NCI-H1694 treated with DMSO at 0.1 percent for 48 hours (cell line): ENCODE data around the gene CNOT1.
A peak's percentile ranks its signal among the peaks of the same experiment; 100 is the strongest.
"Not testable (repeated sequence)": the region's sequence is repeated elsewhere in the genome, so short reads cannot be mapped to it uniquely, and the experiment has no call there.

Source experiments
- DNase-seq: peaks from one replicate; lab custom pipeline; 2025; lab: John Stamatoyannopoulos, UW

Gene CNOT1

DNA sequence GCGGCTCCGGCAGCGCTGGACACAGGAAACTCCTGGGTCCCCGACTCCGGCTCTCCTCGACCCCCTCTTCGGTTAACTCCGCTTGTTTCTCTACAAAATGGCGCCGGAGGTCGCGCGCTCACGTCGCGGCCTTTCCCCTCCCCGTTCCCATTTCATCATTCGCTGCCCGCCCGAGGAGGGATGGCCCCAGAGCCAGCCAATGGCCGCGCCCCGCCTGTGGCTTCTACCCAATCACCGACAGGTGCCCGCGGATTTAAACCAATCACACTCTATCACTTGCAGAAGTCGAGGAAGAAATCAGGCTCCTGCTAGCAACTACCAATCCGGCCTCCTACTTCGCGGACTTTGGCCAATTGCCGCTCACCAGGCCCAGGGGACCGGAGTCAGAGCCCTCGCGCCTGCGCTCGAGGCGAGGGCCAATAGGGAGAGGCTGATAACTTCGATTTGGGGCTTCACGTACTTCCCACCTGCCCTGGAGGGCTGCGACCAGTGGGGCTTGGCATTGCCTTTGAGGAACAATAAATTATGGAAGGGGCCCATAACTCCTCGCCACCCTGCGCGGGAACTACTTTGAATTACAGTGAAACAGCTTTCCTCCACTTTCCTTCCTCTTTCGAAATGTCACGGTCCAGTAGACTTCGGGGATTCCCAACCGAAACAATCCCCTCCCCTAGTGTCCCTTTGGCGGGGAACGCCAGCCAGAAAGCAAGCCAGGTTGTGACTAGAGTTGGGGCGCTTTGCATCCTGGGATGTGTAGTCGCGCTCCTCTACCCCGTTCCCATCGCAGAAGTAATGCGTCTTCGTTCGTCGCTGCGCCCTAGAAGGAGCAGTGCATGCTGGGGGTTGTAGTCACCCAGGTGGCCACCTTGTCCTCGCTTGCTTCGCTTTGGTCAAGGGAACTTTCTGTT lies at the start of gene CNOT1:
CNOT1 (minus strand) TSS at position 94 of the 908 bp plus-strand sequence. CDS start 30,489 bp downstream, outside the sequence.
- peak; percentile 98 for DNase-seq

DNA sequence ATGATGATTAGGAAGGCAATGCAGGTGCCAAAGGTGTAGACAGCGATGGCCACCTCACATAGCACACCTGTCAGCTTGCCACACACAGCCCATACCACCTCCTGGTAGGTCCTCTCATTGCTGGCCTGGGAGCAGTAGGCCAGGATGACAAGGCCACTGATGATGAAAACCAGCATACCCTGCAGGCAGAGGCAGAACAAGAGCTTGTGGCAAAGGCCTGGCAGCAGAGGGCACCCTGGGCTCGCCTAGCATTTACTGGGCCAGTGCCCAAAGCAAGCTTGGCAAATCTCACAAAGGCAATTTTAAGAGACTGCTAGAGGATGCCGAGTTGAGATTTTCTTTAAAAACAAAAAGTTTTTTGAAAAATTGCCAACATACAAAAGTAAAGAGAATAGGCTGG lies 49.1 kb upstream of the CNOT1 start:
- no peak for DNase-seq

DNA sequence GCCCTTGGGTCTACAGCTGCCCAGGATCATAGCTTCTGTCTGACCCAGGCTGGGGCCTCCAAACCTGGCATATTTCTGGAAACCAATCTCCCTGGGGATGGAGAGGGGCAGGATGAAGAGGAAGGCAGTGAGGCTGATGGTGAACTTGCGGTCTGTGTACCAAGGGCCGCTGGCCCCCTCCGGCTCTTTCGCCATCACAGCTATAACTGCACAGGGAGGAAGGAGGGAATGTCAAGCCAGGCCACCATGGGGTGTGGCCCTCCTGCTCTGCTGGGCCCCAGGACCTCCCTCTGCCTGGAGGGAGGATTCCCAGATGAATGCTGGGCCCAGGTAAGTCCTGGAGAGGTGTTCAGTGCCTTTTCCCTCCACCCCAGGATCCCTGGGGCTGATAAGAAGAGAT lies 48.6 kb upstream of the CNOT1 start:
- no peak for DNase-seq

DNA sequence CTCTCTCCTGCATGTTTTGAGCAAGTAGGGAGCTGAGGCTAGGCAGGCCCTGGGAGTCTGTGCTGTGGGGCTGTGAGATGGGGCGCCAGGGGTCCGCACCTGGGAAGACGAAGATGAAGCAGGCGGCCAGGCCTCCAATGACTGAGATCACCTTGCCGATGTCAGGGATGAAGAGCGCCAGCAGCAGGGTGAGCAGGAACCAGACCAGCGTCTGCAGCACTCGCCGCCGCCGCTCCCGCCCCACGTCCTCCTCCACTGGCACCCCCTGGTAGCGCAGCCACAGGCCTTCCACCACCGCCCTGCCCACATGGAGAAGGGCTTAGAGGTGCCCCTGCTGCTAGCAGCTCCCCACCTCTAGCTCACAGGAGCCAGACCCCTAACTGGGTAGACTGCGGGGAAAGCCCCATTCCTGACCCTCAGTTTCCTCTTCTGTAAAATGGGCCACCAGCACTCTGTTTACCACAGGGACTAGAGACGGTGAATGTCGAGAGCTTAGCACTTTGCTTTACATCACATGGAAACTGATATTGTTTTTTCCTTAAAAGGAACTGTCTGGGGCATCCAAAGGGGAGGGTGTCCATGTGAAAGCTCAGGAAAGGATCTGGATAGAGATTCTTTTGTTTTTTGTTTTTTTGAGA lies 41.4 kb upstream of the CNOT1 start:
- no peak for DNase-seq

DNA sequence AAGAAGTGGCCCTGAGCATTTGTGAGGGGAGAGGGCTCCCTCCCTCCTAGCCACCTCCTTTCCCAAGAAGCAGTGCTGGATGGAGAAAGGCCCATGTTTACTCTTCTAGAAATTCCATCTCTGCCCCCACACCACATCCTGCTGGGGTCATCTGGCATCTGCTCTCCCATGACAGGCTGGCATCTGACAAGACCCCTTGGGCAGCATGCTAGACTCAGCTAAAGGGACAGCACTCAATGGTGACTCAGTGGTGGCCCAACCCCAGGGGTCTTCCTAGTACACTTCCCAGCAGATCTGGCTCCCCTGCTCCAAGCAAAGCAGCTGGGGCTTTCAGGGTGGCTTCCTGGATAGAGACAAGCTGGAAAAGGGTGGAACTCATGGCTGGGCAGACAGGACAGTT lies 40.6 kb upstream of the CNOT1 start:
- DNase-seq = no peak

DNA sequence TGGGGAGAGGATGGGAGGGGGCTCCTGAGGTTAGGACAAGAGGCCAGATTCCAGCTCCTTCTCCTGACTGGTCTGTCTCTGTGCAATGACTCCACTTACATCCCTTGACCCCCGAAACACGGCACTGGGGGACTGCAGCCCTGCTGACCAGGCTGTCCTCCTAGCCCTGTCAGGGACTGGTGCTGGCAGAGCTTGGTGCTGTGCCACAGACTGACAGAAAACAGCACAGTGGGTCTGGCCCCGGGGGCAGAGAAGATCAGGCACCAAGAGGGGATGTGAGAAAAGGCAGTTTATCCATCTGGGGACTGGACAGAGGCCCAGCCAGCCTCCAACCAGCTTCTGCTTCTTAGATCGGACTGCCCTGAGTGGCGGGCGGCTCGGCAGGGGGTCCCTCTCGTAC lies 35.6 kb upstream of the CNOT1 start:
- no peak for DNase-seq

DNA sequence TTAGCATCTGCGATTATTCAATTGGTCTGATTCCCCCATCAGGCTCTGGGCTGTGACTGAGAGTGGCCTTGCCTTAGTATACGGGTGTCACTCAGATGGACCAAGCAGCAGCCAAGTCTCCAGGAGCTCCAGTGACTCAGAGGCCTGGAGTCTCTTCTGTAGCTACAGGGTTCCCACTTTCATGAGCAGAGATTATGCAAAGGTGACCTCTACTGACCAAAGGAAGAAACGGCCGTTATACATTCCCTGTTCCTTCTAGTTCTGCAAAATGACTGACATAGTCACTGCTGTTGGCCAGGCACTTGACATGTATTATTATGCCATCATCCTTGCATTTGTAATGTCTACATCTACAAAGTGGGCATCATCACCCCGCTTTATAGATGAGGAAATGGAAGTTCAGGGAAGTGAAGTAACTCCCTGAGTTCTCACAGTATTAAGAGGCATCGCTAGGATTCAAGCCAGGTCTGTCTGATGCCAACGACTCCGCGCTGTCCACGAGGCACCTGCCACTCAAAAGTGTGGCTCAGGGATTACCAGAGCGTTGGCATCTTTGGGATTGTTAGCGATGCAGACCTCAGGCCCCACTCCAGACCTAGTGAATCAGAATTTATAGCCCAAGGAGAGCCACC lies 31.7 kb upstream of the CNOT1 start:
- peak; percentile 36 for DNase-seq

DNA sequence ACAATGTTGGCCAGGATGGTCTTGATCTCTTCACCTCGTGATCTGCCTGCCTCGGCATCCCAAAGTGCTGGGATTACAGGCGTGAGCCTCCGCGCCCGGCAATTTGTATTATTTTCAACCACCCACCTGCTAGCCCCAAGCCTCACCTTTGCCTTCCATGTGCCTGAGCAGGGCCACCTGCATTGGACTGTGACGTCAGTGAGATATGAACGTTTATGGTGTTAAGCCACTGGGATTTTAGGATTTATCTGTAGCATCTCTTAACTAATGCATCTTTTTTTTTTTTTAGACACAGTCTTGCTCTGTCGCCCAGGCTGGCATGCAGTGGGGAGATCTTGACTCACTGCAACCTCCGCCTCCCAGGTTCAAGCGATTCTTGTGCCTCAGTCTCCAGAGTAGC lies 30.3 kb upstream of the CNOT1 start:
- not testable (repeated sequence) for DNase-seq

DNA sequence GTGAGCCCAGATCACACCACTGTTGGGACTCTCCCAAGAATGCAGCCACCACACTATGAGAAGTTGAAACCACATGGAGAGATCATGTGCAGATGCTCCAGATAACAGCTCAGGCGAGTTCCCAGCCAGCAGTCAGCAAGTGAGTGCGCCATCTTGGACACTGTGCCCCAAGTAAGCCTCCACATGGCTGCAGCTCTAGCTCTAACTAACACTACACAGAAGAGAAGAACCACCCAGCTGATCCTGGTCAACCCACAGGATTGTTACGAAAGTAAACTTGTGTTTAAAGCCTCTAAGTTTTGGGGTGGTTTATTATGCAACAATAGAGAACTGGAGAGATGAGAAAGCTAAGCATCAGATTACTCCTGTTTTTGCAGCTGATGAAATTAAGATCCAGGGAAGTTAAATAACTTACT lies 29.2 kb upstream of the CNOT1 start:
- DNase-seq = peak; percentile 3

DNA sequence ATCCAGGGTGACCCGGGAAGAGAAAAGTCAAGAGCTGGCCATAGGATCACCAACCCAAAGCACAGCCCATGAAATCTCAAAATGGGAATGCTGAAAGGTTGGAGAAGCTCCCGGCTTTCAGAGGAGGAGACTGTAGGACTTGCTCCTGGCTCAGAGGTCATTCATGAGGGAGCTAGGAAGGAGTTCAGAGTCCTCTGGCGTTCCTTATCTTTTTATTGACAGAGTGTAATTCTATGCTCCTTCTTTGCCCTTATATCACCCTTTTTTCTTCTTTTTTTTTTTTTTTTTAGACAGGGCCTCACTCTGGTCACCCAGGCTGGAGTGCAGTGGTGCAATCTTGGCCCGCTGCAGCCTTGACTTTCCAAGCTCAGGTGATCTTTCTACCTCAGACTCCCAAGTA lies 27.3 kb upstream of the CNOT1 start:
- no peak for DNase-seq

DNA sequence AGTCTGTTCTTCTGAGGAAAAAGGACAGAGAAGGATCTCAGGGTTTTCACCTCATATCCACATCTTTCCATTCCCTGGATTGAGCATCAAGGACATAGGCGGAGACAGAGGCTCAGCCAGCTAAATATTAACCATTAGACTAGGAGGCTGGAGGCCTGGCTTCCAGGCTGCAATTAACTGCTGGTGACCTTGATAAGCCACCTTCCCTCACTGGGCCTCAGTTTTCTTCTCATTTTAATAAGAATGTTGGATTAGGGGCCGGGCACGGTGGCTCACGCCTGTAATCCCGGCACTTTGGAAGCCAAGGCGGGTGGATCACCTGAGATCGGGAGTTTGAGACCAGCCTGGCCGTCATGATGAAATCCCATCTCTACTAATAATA lies 25.6 kb upstream of the CNOT1 start:
- no peak for DNase-seq

DNA sequence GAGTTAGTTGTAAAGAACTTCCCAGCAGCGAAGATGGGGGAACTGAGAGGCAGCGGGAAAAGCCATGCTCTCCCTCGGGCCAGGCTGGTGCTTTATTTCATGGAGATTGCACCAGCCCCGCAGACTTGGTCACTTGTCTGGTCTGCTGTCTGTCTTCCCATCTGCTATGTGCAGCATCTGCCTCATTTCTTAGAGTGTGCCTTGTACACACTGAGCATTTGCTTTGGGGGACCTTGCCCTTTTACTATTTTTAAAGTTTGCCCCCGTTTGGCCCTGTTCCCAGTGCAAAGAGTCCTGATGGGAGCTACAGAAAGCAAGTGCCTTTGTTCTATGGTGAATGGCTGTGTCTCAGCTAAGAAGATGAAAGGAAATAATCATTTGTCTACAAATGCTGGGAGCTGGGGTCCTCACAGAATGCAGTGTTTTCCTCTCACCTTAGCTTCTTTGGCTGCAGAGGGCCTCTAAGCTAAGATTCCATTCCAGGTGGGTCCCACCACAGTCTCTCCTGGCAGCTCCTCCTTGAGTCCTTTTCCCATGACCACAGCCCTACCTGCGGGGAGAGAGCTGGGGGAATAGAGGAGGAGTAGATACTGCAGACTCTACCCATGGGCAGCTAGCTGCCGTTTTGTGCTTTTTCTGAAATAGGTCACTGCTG lies 25.1 kb upstream of the CNOT1 start:
- DNase-seq = no peak

DNA sequence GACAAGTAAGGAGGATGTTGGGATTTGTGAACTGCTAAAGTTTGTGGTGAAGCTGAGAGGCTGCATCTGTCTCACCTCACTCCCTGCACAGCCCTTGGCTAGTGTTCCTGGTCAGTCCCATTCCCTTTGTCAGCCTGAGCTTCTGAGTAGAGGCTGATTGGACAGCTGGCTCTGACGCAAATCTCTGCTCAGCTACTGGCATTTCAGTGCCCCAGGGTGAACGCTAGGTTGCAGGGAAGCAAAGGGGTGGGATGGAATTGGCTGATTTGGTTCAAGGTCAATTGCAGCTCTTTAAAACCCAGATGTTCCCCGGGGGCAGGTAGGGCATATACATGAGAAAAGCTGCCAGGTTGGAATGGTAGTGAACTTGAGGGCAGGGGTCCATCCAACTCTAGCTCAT lies 23.1 kb upstream of the CNOT1 start:
- DNase-seq = no peak

DNA sequence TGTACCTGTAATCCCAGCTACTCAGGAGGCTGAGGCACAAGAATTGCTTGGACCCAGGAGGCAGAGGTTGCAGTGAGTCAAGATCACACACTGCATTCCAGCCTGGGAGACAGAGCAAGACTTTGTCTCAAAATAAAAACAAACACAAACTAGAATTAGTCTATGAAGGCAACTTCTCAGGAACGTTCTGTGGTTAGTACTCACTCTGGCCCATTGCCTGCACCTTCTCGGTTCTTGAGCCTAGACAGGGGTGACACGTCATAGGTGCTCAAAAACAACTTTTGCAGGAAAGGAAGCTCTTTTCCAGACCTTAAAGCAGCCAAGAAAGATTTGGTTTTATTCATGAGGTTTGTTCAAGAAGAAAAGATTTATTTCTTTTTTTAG lies 22.3 kb upstream of the CNOT1 start:
- DNase-seq = no peak

DNA sequence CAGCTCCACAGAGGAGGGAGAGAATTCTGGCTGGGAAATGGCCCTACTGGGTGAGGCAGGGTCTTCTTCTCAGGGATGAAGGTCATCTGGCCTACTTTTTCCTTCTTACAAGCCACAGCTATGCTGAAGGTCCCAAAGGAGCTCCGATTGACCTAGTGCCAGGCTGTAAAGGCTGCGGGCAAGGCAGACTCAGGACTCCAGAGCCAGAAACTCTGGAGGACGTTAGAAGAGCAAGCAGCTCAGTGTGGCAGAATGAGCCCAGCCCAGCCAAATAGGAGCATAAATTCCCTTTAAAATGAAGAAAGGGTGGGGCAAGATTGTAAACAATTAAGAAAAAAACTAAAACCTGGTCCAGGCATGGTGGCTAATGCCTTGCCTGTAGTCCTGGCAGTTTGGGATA lies 20.1 kb upstream of the CNOT1 start:
- DNase-seq = no peak

DNA sequence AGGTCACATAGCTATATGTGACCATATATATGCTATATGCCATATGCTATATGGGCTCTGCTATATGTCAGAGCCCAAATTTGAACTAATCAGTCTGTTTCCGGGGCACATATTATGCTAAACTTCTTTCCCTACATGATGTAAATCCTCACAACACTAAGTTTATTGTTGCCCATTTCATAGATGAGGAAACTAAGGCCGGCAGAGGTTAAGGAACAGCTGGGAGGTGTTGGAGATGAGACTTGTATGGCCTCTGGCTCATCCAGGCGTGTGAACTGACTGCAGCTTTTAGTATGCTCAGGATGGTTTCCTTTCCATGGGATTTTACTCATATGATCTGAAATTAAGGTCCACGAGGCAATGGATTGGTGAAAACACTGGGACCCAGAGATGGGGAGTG lies 17.5 kb upstream of the CNOT1 start:
- DNase-seq = no peak

DNA sequence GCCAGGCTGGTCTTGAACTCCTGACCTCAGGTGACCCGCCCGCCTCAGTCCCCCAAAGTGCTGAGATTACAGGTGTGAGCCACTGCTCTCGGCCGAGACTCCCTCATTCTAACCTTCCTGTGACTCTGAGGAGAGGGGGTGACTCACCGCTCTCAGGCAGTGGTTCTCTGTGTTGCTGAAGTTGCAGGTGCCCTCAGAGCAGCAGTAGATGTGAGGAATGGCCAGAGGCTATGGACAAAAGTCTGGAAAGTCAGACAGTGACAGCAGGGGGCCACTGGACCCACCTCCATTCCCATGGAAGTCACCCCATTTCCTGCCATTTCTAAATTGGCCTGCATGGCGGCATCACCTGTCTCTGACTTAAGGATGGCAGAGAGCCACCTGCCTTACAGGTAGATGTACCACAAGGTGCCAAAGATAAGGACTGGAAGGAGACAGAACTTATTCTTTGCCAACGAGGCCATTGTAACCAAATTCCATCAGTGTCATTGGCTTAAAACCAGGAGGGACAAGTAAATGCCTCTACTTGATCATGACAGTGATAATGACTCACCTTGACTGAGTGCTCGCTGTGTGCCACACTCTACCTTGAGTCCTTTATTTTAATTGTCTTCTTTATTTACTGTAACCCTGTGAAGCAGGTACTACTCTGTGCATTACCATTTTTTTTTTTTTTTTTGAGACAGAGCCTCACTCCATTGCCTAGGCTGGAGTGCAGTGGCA lies 15.3 kb upstream of the CNOT1 start:
- DNase-seq = no peak

DNA sequence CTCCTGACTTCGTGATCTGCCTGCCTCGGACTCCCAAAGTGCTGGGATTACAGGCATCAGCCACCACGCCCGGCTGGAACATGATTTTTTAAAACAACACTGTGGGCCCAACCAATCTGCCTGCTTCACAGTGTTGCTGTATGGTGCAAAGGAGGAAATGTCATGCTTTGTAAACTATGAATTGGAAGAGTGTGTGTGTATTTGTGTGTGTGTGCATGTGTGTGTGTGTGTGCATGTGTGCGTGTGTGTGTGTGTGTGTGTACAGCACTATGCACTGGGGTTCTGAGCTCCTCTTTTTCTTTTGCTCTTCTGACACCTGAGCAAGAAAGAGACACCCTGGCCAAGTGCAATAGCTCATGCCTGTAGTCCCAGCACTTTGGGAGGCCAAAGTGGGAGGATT lies 14.5 kb upstream of the CNOT1 start:
- DNase-seq = no peak

DNA sequence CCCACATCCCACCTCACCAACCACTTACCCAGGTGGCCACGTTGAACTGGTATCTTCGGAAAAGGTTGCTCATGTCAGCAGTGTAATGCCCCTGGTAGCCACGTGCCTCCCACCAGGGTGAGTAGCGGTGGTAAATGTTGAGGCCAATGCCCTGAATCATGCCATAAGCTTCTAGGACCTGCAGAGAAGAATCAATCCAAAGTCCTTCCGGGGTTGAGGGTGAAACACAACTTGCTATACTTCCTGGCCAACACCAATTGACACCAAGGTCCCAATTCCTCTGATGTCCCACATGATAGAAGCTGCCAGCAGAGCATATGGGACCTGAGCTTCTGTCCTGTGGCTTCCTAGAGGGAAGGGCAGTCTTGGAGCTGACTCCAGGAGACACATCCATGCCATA lies 11.3 kb upstream of the CNOT1 start:
- DNase-seq = no peak

DNA sequence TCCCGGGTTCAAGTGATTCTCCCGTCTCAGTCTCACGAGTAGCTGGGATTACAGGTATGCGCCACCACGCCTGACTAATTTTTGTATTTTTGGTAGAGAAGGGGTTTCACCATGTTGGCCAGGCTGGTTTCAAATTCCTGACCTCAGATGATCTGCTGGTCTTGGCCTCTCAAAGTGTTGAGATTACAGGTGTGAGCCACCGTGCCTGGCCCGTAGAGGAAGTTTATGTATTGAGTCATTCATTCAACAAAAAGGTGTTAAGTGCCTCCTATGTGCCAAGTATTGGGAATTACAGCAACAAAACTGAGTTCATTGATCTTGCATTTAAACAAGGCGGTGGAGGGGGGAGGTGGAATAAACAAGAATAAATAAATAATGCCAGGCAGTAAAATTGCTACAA lies 10.2 kb upstream of the CNOT1 start:
- DNase-seq = no peak

DNA sequence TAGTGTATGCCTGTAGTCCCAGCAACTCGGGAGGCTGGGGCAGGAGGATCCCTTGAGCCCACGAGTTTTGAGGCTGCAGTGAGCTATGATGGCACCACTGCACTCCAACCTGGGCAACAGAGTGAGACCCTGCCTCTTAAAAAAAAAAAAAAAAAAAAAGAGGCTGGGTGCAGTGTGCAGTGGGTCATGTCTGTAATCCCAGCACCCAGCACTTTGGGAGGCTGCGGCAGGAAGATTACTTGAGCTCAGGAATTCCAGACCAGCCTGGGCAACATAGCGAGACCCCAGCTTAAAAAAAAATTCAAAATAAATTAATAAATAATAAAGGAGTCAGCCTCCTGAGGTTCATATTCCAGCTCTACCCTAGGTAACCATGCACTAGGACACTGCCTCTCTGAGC lies 9.6 kb upstream of the CNOT1 start:
- no peak for DNase-seq
